HG02884 (cell line): Measurements from ENCODE around the gene GALNT9.
"Not testable (repeated sequence)": the region's sequence is repeated elsewhere in the genome, so short reads cannot be mapped to it uniquely, and the experiment has no call there.

ENCODE experiments used
- ATAC-seq: cut with Tn5 transposase; IDR thresholded peaks from one replicate; pipeline ENCODE4 v1.9.1; 2021; ENCODE audit warnings: mild to moderate bottlenecking, moderate library complexity; ENCODE audit not compliant: unreplicated experiment

GALNT9 gene

DNA sequence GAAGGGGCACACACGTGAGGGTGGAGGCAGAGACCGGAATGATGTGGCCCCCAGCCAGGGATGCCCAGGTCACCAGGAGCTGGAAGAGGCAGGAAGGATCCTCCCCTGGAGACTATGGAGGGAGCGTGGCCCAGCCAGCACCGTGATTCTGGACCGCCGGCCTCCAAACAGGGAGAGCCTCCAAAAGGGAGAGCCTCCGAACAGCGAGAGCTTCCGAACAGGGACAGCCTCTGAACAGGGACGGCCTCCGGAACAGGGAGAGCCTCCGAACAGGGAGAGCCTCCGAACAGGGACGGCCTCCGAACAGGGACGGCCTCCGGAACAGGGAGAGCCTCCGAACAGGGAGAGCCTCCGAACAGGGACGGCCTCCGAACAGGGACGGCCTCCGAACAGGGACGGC, 33.8 kb downstream of the GALNT9 start:
- not testable (repeated sequence) for ATAC-seq

DNA sequence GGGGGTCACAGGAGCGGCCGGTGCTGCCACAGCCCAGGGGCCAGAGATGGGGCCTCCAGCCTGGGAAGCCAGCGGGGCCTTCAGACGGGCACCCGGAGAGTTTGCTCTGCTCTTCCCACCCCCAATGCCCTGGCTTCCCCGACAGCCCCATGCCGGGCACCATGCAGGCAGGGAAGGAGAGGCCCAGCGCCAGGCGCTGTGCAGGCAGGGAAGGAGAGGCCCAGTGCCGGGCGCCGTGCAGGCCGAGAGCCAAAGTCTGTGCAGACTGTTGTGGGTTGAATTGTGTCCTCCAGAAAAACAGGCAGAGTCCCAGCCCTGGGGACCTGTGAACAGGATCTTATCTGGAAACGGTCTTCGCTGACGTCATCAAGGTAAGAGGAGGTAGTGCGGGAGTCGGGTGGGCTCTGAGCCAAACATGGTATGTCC, 34.3 kb downstream of the GALNT9 start:
- no peak for ATAC-seq

DNA sequence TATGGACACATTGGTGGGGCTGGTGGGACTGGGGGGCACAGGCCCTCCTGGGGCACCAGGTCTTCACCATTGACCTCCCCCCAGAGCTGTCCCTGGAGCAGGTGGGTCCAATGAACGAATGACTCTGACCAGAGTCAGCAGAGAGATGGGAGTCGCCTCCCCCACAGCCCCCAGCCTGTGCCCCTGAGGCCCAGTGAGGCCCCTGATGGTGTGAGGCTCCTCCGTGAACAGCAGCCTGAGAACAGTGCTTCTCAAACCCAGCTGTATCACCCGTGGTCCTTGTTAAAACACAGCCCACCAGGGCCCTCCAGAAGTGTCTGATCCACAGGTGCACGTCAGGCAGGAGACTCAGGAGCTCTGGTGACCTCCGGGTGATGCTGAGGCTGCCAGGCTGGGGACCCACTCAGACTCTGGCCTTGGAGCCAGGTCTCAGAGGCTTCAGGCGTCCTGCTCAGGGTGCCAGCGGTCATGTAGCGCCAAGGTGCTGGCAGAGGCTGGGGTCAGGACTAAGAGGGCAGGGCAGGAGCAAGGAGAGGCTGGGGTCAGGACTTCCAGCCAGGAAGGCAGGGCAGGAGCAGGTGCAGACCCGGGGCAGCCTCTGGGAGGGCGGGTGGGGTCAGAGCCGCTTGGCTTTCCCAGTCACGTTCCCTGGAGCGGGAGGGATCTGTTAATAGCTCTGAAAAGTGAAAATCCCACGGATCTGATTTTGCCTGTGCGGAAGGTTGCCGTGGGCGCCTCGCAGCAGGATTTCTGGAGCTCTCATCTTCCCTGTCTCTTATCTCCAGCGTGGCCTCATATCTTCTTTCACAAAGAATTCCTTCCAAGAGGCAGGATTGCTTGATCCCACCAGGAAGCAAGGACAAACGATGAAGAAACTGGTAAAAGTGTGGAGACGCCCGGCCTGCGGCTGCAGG, 35.0 kb downstream of the GALNT9 start:
- ATAC-seq, result no peak

- ATAC-seq, result no peak
Observed at GRCh38 chr12:132292328-132293319, 36.8 kb downstream of the GALNT9 start.

DNA sequence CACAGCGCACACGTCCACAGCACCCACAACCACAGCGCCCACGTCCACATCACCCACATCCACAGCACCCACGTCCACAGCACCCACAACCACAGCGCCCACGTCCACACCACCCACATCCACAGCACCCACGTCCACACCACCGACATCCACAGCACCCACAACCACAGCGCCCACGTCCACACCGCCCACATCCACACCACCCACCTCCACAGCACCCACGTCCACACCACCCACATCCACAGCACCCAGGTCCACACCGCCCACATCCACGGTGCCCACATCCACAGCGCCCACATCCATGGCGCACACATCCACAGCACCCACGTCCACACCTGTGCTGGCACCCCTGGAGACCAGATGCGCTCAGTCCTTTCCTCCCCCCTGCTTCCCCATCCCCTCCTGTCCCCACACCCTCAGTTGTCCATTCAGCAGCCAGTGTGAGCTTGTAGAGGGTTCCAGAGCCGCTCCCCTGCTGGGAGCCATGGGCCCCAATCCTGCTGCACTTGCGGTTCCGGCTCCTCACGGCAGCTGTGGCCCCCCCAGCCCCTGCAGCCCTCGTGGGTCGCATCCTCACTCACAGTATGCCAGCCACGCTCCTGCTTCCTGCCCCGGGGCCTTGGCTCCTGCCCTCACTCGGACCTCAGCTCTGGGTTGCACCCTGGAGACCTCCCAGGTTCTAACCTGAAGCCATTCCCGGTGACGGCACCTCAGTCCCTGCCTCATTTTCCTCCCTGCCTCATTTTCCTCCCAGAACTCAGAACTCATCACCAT, 37.8 kb downstream of the GALNT9 start:
- ATAC-seq, result no peak

DNA sequence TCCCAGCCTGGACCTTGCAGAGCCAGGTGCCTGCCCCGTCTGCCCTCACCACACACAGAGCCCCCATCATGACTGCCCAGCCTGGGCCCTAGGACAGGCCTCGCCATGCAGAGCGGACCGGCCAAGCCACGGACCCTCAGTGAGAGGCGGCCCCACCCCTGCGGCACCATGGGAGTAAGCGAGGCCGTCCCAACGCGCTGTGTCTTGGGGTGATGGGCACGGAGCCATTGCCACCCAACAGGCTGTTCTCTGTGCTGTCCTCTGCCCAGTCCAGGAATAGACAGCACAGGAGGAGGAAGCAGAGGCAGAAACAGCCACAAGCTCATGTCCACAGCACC, 39.2 kb downstream of the GALNT9 start:
- no peak for ATAC-seq

- no peak for ATAC-seq
Observed at GRCh38 chr12:132289356-132290202, 39.8 kb downstream of the GALNT9 start.

- no peak for ATAC-seq
Observed at GRCh38 chr12:132288516-132289215, 40.7 kb downstream of the GALNT9 start.

GRCh38 chr12:132287391-132288238, 41.8 kb downstream of the GALNT9 start:
- no peak for ATAC-seq

GRCh38 chr12:132286912-132287311, 42.5 kb downstream of the GALNT9 start:
- ATAC-seq, result no peak

- no peak for ATAC-seq
Observed at GRCh38 chr12:132285991-132286681, 43.3 kb downstream of the GALNT9 start.

GRCh38 chr12:132284827-132285741, 44.3 kb downstream of the GALNT9 start:
- no peak for ATAC-seq

- ATAC-seq, result no peak
Observed at GRCh38 chr12:132284071-132284826, 45.1 kb downstream of the GALNT9 start.

DNA sequence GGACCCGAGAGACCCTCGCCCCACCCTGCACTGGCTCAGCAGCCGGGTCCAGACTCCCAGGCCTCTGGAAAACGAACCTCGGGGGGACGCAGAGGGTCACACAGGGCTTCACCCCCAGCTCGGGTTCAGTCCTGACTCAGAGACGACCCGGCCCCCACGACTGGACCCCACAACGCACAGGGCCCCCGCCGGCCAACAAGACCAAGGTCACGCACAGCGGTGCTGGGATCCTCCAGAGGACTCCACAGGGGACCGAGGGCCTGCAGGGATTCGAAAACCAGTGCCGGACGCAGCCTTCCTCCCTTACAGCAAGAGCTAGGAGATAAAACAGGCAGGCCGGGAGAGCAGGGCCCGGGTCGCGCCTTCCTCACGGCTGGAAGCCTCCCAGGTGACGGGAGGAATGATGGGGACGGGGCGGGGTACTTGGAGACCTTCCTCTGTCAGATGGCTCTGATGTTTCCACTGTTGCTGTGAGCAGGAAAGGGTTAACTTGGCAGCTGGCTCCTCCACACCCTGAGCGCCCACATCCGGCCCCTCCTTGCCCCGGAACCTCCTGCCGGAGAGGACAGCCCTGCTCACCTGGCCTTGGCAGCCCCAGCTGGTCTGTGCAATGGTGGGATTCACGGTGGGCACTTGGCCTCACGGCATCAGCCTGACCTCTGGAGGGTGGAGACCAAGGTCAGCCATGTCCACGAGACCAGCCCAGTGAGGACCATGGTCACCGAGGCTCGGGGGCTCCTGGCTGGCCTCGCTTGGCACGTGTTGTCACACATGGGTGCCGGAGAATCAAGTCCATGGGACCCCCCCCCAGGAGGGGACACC, 46.2 kb downstream of the GALNT9 start:
- ATAC-seq, result no peak
